K562 (cell line): ENCODE measurements around the gene CFDP1. TPM values are rescaled to one million over a fixed set of nuclear protein-coding genes. Genes with fewer than 3 reads are reported as not detected.

Experiments
- ATAC-seq: fragments of 200-7000 bp; cut with Tn5 transposase; 3 replicates; pipeline ENCODE4 v1.9.1; 2020; ENCODE audit warnings: moderate library complexity
- BruUV-seq: library from RNA; stranded (reverse); fragments of 400-500 nt; replicated peaks from 2 replicates; lab custom pipeline; 2021; lab: Mats Ljungman, UMichigan
- CTCF ChIA-PET: fragments of 300-600 bp; formaldehyde crosslinking; extraction: SDS; loops from one replicate; lab custom pipeline; 2021; ENCODE audit warnings: low intra/inter-chr PET ratio; lab: Yijun Ruan, JAX
- POLR2A ChIA-PET: fragments of 300-600, 350-650 bp; sonication (Branson Sonifier 250); formaldehyde crosslinking; extraction: SDS; loops from one replicate; lab custom pipeline; 2021; ENCODE audit warnings: antibody characterized with exemption, inconsistent platforms; lab: Yijun Ruan, JAX
- DNase-seq, 4 experiments: peaks; one replicate each; pipeline versions ENCODE4 v3.0.0 to v3.0.0-alpha.2; 2011 to 2018; ENCODE audit warnings: low spot score in 3 of 4, mixed read lengths in 3 of 4; ENCODE audit errors: extremely low read depth in 1 of 4
- FAIRE-seq: peaks from 2 replicates; lab custom pipeline; 2011; peaks lifted over from hg19 to GRCh38; lab: Jason Lieb, UNC
- H2AFZ ChIP-seq: 2 replicates; pipeline ENCODE4 v1.6.0; 2011; ENCODE audit warnings: low read depth, low read length, control low read depth, inconsistent platforms
- H3K27ac ChIP-seq: fragments of 200-600 bp; 3 replicates; pipeline ENCODE4 v1.8.0; 2011; ENCODE audit warnings: low read depth, mild to moderate bottlenecking, control low read depth, inconsistent platforms, low read length, moderate library complexity, mixed read lengths; ENCODE audit errors: extremely low read depth
- H3K27me3 ChIP-seq, 2 experiments: fragments of 300-600 bp in 1 of 2; 2 replicates in 1 of 2; 3 replicates in 1 of 2; pipeline versions ENCODE4 v1.6.0 to v1.8.0; 2011; ENCODE audit warnings: inconsistent platforms in 2 of 2, low read length in 2 of 2, mild to moderate bottlenecking in 1 of 2, mixed read lengths in 1 of 2, moderate library complexity in 1 of 2; ENCODE audit not compliant: control insufficient read depth in 2 of 2, insufficient read depth in 2 of 2
- H3K36me3 ChIP-seq: fragments of 300-600 bp; 3 replicates; pipeline ENCODE4 v1.8.0; 2011; ENCODE audit warnings: mild to moderate bottlenecking, low read length, inconsistent platforms; ENCODE audit not compliant: control insufficient read depth, insufficient read depth
- H3K4me1 ChIP-seq, 2 experiments: fragments of 200-600 bp in 1 of 2; replicated peaks in 1 of 2; 2 replicates in 1 of 2; 3 replicates in 1 of 2; pipeline versions ENCODE4 v1.5.1 to v1.8.0; 2011; ENCODE audit warnings: inconsistent platforms in 2 of 2, low read length in 2 of 2, mild to moderate bottlenecking in 1 of 2, mixed read lengths in 1 of 2, moderate library complexity in 1 of 2; ENCODE audit not compliant: control insufficient read depth in 2 of 2, insufficient read depth in 2 of 2
- H3K4me2 ChIP-seq: 2 replicates; pipeline ENCODE4 v1.6.1; 2011; ENCODE audit warnings: low read length, control low read depth, inconsistent platforms, mixed read lengths; ENCODE audit not compliant: insufficient read depth
- H3K4me3 ChIP-seq: fragments of 200-600 bp; sonication (generic), shearing (Covaris generic); 2 replicates; pipeline ENCODE4 v1.5.1; 2016; ENCODE audit warnings: control low read depth, inconsistent platforms
- H3K79me2 ChIP-seq: fragments of 200-600 bp; 3 replicates; pipeline ENCODE4 v1.8.0; 2011; ENCODE audit warnings: low read length, inconsistent platforms; ENCODE audit not compliant: control insufficient read depth, insufficient read depth
- H3K9ac ChIP-seq, 2 experiments: 2 replicates each; pipeline versions ENCODE4 v1.6.0 to v1.6.1; 2011; ENCODE audit warnings: low read depth in 2 of 2, low read length in 2 of 2, control low read depth in 1 of 2, inconsistent platforms in 1 of 2, mild to moderate bottlenecking in 1 of 2, mixed read lengths in 1 of 2; ENCODE audit not compliant: insufficient read depth in 1 of 2
- H3K9me1 ChIP-seq: one replicate; pipeline ENCODE4 v1.6.0; 2011; ENCODE audit warnings: inconsistent platforms, mild to moderate bottlenecking, low read length, moderate library complexity; ENCODE audit not compliant: control insufficient read depth, insufficient read depth
- H3K9me3 ChIP-seq: replicated peaks from 2 replicates; pipeline ENCODE4 v1.5.1; 2011; ENCODE audit warnings: low read depth, low read length, inconsistent platforms; ENCODE audit not compliant: control insufficient read depth, insufficient read depth
- H4K20me1 ChIP-seq: replicated peaks from 2 replicates; pipeline ENCODE4 v1.6.1; 2011; ENCODE audit warnings: low read length, inconsistent platforms, mixed read lengths; ENCODE audit not compliant: control insufficient read depth, insufficient read depth
- ATF4 ChIP-seq: fragments of 450-650 bp; formaldehyde crosslinking; IDR thresholded peaks from 2 replicates; pipeline ENCODE4 v1.4.0; 2022; ENCODE audit warnings: mild to moderate bottlenecking, moderate library complexity
- BACH1 ChIP-seq: fragments of 200-800 bp; sonication (Bioruptor generic); IDR thresholded peaks from 2 replicates; pipeline ENCODE4 v1.6.1; 2016; ENCODE audit warnings: missing genetic modification characterization, missing compliant biosample characterization
- CCNT2 ChIP-seq: IDR thresholded peaks from 2 replicates; pipeline ENCODE4 v1.6.1; 2011; ENCODE audit warnings: borderline replicate concordance, low read depth, mild to moderate bottlenecking, moderate library complexity, mixed read lengths, low read length; ENCODE audit not compliant: insufficient read length; ENCODE audit errors: extremely low read depth
- ESRRB ChIP-seq: fragments of 250-450 bp; sonication (Bioruptor Pico); IDR thresholded peaks from 2 replicates; pipeline ENCODE4 v1.5.0; 2020; ENCODE audit warnings: mild to moderate bottlenecking, moderate library complexity, borderline replicate concordance
- FOXJ2 ChIP-seq: fragments of 200-800 bp; sonication (Bioruptor generic); IDR thresholded peaks from 2 replicates; pipeline ENCODE4 v1.6.1; 2016; ENCODE audit warnings: missing genetic modification characterization, missing compliant biosample characterization
- HINFP ChIP-seq: fragments of 450-650 bp; conservative IDR thresholded peaks from 2 replicates; pipeline ENCODE4 v1.6.1; 2016; ENCODE audit warnings: missing genetic modification characterization, low read depth, mild to moderate bottlenecking, control low read depth, missing compliant biosample characterization
- HOMEZ ChIP-seq: fragments of 250-450 bp; sonication (Bioruptor Pico); IDR thresholded peaks from 2 replicates; pipeline ENCODE4 v1.4.0; 2020; ENCODE audit warnings: mild to moderate bottlenecking, moderate library complexity
- NR0B1 ChIP-seq: fragments of 450-650 bp; IDR thresholded peaks from one replicate; pipeline ENCODE4 v1.6.1; 2018; ENCODE audit warnings: mild to moderate bottlenecking, moderate library complexity; ENCODE audit not compliant: partially characterized antibody
- TRIM24 ChIP-seq, 2 experiments: fragments of 450-650 bp; IDR thresholded peaks; 2 replicates each; pipeline ENCODE4 v1.6.1; 2016
- ZNF124 ChIP-seq: sonication (generic); formaldehyde crosslinking; IDR thresholded peaks from 2 replicates; pipeline ENCODE4 v1.8.1; 2022; ENCODE audit warnings: missing genetic modification reagents
- ZNF263 ChIP-seq: sonication (generic); formaldehyde crosslinking; IDR thresholded peaks from 2 replicates; pipeline ENCODE4 v1.8.0; 2022; ENCODE audit warnings: mild to moderate bottlenecking, missing genetic modification reagents, borderline replicate concordance
- WGBS: fragments of 100-300 bp; shearing (Covaris generic); methylation state at CpG from one replicate; pipeline ENCODE4 v1.1.6; 2016; ENCODE audit warnings: low coverage, mixed read lengths; ENCODE audit not compliant: insufficient coverage; ENCODE audit errors: missing lambda C conversion rate; 5-methylcytosine and 5-hydroxymethylcytosine counted together
- in situ Hi-C: fragments of 300-500 bp; cut with MboI; formaldehyde crosslinking; loops from 4 replicates; pipeline ENCODE4 v1.15.0; 2018; ENCODE audit warnings: inconsistent platforms, mixed read lengths
- intact Hi-C: fragments of 100-400 bp; cut with micrococcal nuclease; formaldehyde crosslinking; loops from 2 replicates; pipeline ENCODE4 v1.14.2; 2022
- polyA plus RNA-seq, 8 experiments: library from polyadenylated mRNA; depleted of rRNA in 4 of 8; stranded (reverse) in 5 of 8; unstranded in 3 of 8; fragments of >200 nt; fragmentation: Nextera tagmentation in 2 of 8; fragmentation: Illumina TruSeq in 1 of 8; extraction: Ambion mirVana in 2 of 8; extraction: Trizol in 1 of 8; gene quantifications; 2 replicates each; pipeline versions ENCODE4 v1.2.1 to v1.2.3, GENCODE V29; 2011 to 2014; ENCODE audit warnings: inconsistent platforms in 1 of 8, missing spikeins in 1 of 8
- total RNA-seq, 7 experiments: library from RNA; depleted of rRNA in 6 of 7; stranded (reverse); fragments of >200 nt in 6 of 7; fragmentation: Illumina TruSeq in 2 of 7; extraction: Trizol in 2 of 7; gene quantifications; 2 replicates each; pipeline versions ENCODE4 v1.2.1 to v1.2.3, GENCODE V29; 2011 to 2021; ENCODE audit warnings: low replicate concordance in 1 of 7

CFDP1 gene
- total and polyA plus RNA-seq, 9 of the 15 experiments (the other 6 are each of a cell fraction or from before 2014, with no cell fraction given) = 31.5 to 78.4 (median 61.7) TPM

GRCh38 chr16:75286389-75286788, 146.9 kb downstream of the CFDP1 start:
- H4K20me1 ChIP-seq = peaks cover 7% of the 10 kb centered on the region; the same call in 1 of the 2 replicates
- ChIA-PET CTCF (no interaction called here), POLR2A (no interaction called here)
- no peak for DNase-seq
- H3K4me1 ChIP-seq = peaks cover 15 to 21% of the 10 kb centered on the region in 2 experiments
- 47% methylated on average over 6 of the region's 6 CpGs for WGBS
- no peak overlapping the region for H3K4me3 ChIP-seq
- no peaks in the 10 kb centered on the region for H3K79me2 ChIP-seq
- H3K27me3 ChIP-seq = 0 out of 5 replicates have a peak, but pooled peaks cover 0 to 2% of the 10 kb centered on the region in 2 experiments
- BruUV-seq = no TSS peak
- H3K36me3 ChIP-seq = peaks cover 8% of the 10 kb centered on the region; the same call in 2 of the 3 replicates
- H3K9me1 ChIP-seq = no peaks in the 10 kb centered on the region
- TF ChIP-seq BACH1 (tag) (no peak), NR0B1 (no peak), ATF4 (CRISPR knock-in tag) (no peak), CCNT2 (no peak), ZNF263 (CRISPR knock-in tag) (no peak), ZNF124 (no peak), ESRRB (no peak), HOMEZ (CRISPR knock-in tag) (no peak), FOXJ2 (tag) (no peak), TRIM24 (IDR thresholded peaks at IDR 0.05) (no peak), HINFP (no peak)
- TF ChIP-seq, all 486 proteins: peak for 0
- intact Hi-C loops (no loop called here), in situ Hi-C loops (no loop called here)
- Histone ChIP-seq H3K27ac (no peak overlapping the region), H2AFZ (no peak overlapping the region), H3K4me2 (no peak overlapping the region), H3K9ac (no peak overlapping the region), H3K9me3 (no peaks in the 10 kb centered on the region)
- FAIRE-seq (no peak), ATAC-seq (no peak)
